Measurements from ENCODE around the gene STK40. TPM values are rescaled to one million over a fixed set of nuclear protein-coding genes. Genes with fewer than 3 reads are reported as not detected.

The STK40 gene
- total RNA-seq, 1 donor from 2014 or later, result 73.5 TPM

GRCh38 chr1:36352125-36352909 is 33.4 kb downstream of the STK40 start:
- no peak for ATAC-seq (ENCODE audit: poor library complexity)
- no peak for DNase-seq
- intact Hi-C loops (cut with DNase I), result no loop called here

GRCh38 chr1:36351227-36351977 is 34.3 kb downstream of the STK40 start:
- no peak for ATAC-seq (ENCODE audit: poor library complexity)
- DNase-seq, result no peak
- intact Hi-C loops (cut with DNase I), result no loop called here

- ATAC-seq (ENCODE audit: poor library complexity) (peak; percentile 56), DNase-seq (no peak)
- intact Hi-C loops (cut with DNase I), result no loop called here
Measured at GRCh38 chr1:36350659-36351226, 35.0 kb downstream of the STK40 start.

DNA sequence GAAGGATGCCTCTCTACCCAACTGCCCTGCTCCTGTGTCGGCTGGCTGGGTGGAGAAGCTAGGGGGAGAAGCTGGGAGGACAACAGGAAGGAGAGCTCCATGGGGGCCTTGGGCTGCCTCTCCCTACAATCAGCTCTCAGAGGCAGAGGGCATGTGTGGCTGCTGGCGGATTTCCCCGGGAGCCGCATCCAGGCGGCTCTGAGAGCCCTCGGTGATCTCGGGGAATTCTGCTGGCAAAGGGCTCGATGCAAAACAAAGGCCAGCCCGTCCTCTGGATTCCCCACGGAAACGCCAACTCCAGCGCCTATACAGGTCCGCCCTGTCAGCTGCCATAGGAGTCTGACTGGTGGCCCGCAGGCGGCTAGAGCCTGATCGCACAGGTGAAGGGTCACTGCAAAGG is 35.9 kb downstream of the STK40 start:
- peak; percentile 67 for ATAC-seq (ENCODE audit: poor library complexity)
- intact Hi-C loops (cut with DNase I), result no loop called here
- peak; percentile 57 for DNase-seq

- no peak for DNase-seq
- intact Hi-C loops (cut with DNase I), result no loop called here
- ATAC-seq (ENCODE audit: poor library complexity), result no peak
Measured at GRCh38 chr1:36349241-36349671, 36.5 kb downstream of the STK40 start.

GRCh38 chr1:36346741-36347370 is 38.9 kb downstream of the STK40 start:
- intact Hi-C loops (cut with DNase I), result no loop called here
- ATAC-seq (ENCODE audit: poor library complexity) (no peak), DNase-seq (no peak)

DNA sequence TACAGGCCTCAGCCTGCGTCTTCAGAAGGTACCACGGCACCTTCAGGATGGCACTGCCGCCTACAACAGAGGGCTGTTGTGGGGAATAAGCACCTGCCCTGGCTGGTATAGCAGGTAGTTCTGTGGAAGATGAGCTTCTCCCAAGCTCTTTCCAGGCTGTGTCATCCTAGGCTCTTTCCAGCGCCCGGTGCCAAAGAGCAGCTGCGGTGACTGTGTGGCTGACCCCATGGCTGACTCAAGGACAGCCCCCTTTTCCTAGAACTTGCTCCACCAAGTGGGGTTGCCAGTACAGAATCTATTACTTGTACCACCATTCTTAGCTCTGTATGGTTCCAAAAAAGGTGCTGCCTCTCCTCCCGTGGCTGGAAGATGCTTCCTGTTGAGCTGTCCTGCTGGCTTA is 40.4 kb downstream of the STK40 start:
- no peak for DNase-seq
- no peak for ATAC-seq (ENCODE audit: poor library complexity)
- intact Hi-C loops (cut with DNase I), result no loop called here

DNA sequence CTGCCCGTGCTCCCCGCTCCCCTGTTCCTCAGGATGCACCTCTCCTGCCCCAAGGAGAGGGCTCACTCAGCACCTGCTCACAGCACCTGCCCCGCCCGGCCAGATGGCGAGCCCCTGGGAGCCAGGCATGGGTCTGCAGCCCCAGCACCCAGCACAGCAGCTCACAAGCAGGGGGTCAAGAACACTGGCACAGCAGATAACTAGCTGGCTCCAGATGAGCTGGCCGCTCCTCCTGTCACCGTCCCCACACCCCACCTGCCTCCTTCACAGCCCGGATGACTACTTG is 41.4 kb downstream of the STK40 start:
- ATAC-seq (ENCODE audit: poor library complexity), result no peak
- intact Hi-C loops (cut with DNase I), result no loop called here
- no peak for DNase-seq

DNA sequence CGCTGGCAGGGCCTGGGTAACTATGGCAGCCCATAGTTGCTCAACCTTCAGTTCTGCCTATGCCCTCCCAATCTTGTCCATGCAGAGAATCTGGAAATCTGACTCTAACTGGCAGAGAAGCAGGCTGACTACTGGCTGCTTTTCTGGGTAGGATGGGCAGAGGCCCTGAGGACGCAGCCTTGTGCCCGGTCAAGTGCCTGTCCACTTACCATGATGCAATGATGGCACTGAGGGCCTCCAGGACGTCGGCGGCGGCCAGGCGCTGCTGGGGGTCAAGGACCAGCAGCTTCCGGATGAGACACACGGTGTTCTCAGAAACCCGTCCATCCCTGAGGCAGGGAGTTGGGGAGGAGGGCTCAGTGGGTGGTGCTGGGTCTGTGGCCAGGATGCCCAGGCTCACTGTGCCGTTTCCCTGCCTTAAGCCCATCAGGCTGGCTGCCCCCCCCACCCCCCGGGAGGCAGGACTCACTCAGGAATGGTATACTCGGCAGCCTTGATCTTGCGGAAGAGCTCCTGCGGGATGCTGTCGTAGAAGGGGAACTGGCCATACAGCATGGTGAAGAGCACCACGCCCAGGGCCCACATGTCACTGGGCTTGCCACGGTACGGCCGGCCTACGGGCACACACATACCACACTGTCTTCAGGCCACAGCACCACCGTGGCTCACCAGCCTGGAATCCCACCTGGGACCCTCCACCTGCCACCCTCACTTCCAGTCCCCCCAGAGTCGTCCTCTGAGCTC is 41.9 kb downstream of the STK40 start:
- intact Hi-C loops (cut with DNase I), result no loop called here
- DNase-seq (no peak), ATAC-seq (ENCODE audit: poor library complexity) (no peak)

DNA sequence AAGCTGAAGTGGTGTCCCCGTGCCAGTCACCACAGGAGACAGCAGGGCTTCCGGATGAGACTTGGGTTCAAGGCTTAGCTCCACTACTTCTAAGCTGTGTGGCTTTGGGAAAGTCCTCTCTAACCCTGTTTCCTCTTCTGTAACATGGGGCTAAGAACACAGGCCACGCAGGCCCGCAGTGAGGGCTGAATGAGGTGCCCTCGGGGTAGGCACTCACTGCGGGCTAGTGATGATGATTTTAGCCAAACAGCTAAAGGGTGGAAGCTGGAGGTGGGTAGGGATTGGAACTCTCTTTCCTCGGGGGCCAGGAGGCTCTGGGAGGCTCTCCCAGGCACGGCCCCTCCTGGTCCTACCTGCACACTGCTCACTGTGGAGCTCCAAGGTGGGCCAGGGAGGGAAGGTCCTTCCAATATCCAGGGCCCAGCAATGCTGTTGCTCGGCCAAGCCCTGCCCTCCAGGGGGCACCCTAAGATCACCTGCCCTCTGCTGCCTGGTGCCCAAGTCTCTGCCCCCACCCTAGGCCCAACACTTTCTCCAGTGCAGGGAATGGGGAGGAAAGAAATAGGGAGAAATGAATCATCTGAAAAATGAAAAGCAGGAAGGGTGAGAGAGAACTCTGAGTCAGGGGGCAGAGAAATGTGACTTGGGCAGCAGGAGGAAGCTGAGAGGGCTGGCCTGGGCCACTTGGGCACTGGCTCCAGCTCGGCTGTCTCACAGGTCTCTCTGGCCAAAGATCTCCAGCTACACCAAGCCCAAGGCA is 43.1 kb downstream of the STK40 start:
- DNase-seq, result peak; percentile 75
- intact Hi-C loops (cut with DNase I), result loop anchor here (1.0 kb wide), 1 partner anchor 79 kb away; no protein-coding TSS in a partner anchor
- ATAC-seq (ENCODE audit: poor library complexity), result peak; percentile 67

DNA sequence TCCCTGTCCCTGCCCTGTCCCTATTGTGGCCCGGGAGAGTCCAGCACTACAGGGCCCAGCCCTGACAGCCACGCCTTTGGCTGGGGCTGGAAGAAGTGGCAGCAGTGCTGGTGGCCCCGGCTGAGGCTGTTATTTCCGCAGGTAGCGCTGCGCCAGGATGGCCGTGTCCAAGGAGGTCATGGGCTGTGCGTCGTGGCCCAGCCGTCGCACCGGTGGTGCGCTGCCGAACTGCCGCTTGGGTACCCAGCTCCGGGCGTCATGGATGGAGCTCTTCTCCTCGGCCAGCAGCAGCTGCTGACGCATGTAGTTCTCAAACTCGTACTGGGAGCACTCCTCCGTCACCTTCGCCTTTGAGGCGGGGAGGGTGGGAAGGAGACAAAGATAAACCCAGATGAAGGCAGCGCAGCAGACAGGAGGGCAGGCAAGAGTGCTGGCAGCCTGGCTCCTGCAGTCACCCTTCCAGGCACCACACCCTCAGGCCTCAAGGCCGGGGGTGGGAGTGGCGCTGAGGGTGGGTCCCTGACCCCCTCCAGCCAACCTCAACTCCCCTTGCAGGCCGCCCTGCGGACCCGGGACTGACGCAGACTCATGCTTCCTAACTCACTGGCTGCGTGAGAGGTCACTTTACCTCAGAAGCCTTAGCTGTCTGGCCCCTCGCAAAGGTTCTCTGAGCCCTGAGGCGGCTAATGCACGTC is 44.0 kb downstream of the STK40 start:
- DNase-seq, result no peak
- no peak for ATAC-seq (ENCODE audit: poor library complexity)
- intact Hi-C loops (cut with DNase I), result loop anchor here (1.0 kb wide), 1 partner anchor 80 kb away; no protein-coding TSS in a partner anchor

GRCh38 chr1:36339615-36340014 is 46.1 kb downstream of the STK40 start:
- ATAC-seq (ENCODE audit: poor library complexity) (no peak), DNase-seq (peak; percentile 27)
- intact Hi-C loops (cut with DNase I), result no loop called here

DNA sequence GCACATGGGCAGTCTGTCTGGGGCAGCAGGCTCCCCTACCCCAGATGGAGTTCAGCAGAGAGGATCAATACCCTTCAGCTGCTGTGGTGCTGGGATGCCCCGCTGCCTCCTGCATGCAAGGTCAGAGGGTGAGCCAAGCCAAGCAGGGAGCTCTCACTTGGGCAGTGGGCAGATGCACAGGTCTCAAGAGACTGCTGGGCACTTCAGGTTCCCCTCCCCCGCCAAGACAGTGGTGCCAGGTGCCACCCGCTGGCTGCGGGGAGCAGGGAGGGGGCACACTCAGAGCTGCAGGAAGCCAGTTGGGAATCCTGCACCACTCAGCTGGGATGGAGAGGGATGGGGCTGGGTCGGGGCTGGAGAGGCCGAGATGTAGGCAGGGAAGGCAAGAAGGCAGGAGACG is 46.5 kb downstream of the STK40 start:
- ATAC-seq (ENCODE audit: poor library complexity) (peak; percentile 14), DNase-seq (peak; percentile 49)
- intact Hi-C loops (cut with DNase I), result no loop called here

DNA sequence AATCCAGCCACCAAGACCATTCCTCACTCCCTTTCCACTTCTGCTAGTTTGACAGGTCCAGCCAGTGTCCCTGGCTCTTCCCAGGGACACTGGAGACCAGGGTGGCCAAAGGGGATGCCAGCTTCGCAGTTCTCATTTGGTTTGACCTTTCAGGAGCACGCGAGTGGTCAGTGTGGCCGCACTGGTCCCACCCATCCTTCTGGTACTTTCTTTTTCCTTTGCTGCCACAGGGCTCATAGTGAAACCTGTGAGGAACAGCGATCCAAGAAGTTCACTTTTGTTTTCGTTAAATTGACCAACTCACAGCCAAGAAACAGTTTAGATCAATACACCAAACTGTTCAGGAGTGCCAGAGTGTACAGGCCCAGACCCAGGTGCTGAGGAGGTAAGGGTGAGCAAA is 47.9 kb downstream of the STK40 start:
- DNase-seq (peak; percentile 12), ATAC-seq (ENCODE audit: poor library complexity) (no peak)
- intact Hi-C loops (cut with DNase I), result no loop called here

- ATAC-seq (ENCODE audit: poor library complexity) (no peak), DNase-seq (peak; percentile 2)
- intact Hi-C loops (cut with DNase I), result no loop called here
Measured at GRCh38 chr1:36330940-36331339, 54.8 kb downstream of the STK40 start.

GRCh38 chr1:36329817-36330216 is 55.9 kb downstream of the STK40 start:
- intact Hi-C loops (cut with DNase I), result no loop called here
- ATAC-seq (ENCODE audit: poor library complexity) (no peak), DNase-seq (peak; percentile 6)

- ATAC-seq (ENCODE audit: poor library complexity) (peak; percentile 42), DNase-seq (peak; percentile 61)
- intact Hi-C loops (cut with DNase I), result no loop called here
Measured at GRCh38 chr1:36328713-36329112, 57.0 kb downstream of the STK40 start.

- no peak for ATAC-seq (ENCODE audit: poor library complexity)
- peak; percentile 26 for DNase-seq
- intact Hi-C loops (cut with DNase I), result no loop called here
Measured at GRCh38 chr1:36328088-36328480, 57.6 kb downstream of the STK40 start.

Data from Right ventricle myocardium superior (tissue), 1 donor.